RPMI7951 (cell line): ENCODE measurements around the gene CDK5R1. TPM values are rescaled to one million over a fixed set of nuclear protein-coding genes. Genes with fewer than 3 reads are reported as not detected.

ENCODE experiments used
- DNase-seq: peaks from one replicate; pipeline ENCODE4 v3.0.0-alpha.2; 2012; ENCODE audit warnings: low read depth
- total RNA-seq: library from RNA; depleted of rRNA; stranded (reverse); fragments of >200 nt; shearing (Covaris generic); gene quantifications from 2 replicates; pipeline ENCODE4 v1.2.3, GENCODE V29; 2014

Gene CDK5R1
- total RNA-seq, 1 experiment from 2014 or later, result 3.4 TPM

- DNase-seq, result no peak
These were observed 15.1 kb upstream of the CDK5R1 start for GRCh38 chr17:32471652-32472051.

- no peak for DNase-seq
These were observed 11.5 kb upstream of the CDK5R1 start for GRCh38 chr17:32475258-32475657.

GRCh38 chr17:32477220-32477619 is 9.6 kb upstream of the CDK5R1 start:
- DNase-seq, result no peak

- no peak for DNase-seq
These were observed 7.6 kb upstream of the CDK5R1 start for GRCh38 chr17:32479074-32479617.

- no peak for DNase-seq
These were observed 5.6 kb upstream of the CDK5R1 start for GRCh38 chr17:32481193-32481592.

- no peak for DNase-seq
These were observed 4.0 kb upstream of the CDK5R1 start for GRCh38 chr17:32482568-32483320.

GRCh38 chr17:32483451-32484019 is 3.3 kb upstream of the CDK5R1 start:
- peak; percentile 63 for DNase-seq

- no peak for DNase-seq
These were observed 2.7 kb upstream of the CDK5R1 start for GRCh38 chr17:32484041-32484461.

- DNase-seq, result no peak
These were observed 2.2 kb upstream of the CDK5R1 start for GRCh38 chr17:32484628-32485027.

GRCh38 chr17:32485261-32486110 is 1.3 kb upstream of the CDK5R1 start:
- no peak for DNase-seq

- DNase-seq, result peak; percentile 79
These were observed 587 bp upstream of the CDK5R1 start for GRCh38 chr17:32486111-32486700.

GRCh38 chr17:32487473-32488176 is 832 bp downstream of the CDK5R1 start:
- DNase-seq, result peak; percentile 28

GRCh38 chr17:32488177-32488542 is 1.4 kb downstream of the CDK5R1 start:
- DNase-seq, result no peak

GRCh38 chr17:32488604-32489180 is 1.9 kb downstream of the CDK5R1 start:
- DNase-seq, result no peak

GRCh38 chr17:32489320-32490100 is 2.7 kb downstream of the CDK5R1 start:
- DNase-seq, result no peak

- DNase-seq, result peak; percentile 43
These were observed 3.3 kb downstream of the CDK5R1 start for GRCh38 chr17:32490101-32490482.

GRCh38 chr17:32491371-32492263 is 4.8 kb downstream of the CDK5R1 start:
- DNase-seq, result peak; percentile 41

GRCh38 chr17:32492264-32492589 is 5.4 kb downstream of the CDK5R1 start:
- DNase-seq, result no peak

- no peak for DNase-seq
These were observed 6.0 kb downstream of the CDK5R1 start for GRCh38 chr17:32492648-32493289.
